NCI-H510A (cell line): Measurements from ENCODE around the gene TMEM123.

Source experiments
- DNase-seq: peaks from one replicate; lab custom pipeline; 2025; lab: John Stamatoyannopoulos, UW

Gene TMEM123

DNA sequence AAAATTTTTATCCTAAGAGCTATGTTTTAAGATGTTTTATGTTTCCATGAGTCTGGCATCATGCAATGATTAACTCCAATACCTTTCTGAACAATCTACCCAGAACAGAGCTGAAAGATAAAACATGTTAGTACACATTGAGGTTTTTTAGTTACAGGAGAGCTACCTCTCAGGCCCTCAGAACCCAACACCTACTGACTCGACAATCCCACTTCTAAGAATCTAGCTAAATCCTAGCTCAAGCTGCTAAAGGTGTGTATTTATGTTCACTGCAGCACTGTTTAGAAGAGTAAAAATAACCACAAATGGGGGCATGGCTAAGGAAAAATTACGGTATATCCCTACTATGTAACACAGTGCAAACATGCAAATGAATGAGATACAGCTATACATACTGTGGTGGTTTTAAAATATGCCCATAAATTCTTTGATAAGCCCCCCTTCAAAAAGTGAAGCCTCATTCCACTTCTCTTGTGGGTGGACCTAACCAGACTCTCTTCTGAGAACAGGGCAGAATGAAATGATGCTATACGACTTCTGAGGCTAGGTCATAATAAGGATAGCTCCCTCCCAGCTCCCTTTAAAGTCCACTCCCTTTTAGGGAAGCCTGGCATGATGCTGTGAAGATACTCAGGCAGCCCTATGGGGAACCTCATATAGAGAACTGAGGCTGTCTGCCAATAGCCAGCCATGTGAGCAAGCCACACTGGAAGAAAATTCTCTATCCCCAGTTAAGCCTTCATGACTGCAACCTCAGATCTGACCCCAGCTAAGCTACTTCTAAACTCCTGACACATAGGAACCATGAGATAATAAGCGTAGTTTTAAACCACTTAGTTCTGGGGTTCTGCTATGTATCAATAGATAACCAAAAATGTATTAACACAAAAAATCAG is 29.5 kb downstream of the TMEM123 start:
- DNase-seq, result no peak

DNA sequence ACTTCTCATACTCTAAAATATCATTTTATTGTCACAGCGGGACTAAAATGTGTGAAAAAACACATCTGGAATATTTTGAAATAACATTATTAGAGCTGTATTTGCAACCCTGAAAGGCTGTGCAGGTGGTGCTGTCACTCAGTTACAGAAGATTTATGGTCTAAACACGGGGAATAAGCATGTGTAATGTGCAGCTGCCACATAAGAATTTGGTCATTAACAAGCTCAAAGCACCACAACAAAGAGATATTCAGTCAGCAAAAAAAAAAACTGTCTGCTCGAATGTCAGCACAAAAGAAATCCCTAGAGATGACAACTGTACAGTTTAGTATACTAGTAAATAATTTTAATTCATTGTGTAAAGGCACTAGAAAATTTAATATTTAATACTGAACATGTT is 31.3 kb downstream of the TMEM123 start:
- peak; percentile 35 for DNase-seq

DNA sequence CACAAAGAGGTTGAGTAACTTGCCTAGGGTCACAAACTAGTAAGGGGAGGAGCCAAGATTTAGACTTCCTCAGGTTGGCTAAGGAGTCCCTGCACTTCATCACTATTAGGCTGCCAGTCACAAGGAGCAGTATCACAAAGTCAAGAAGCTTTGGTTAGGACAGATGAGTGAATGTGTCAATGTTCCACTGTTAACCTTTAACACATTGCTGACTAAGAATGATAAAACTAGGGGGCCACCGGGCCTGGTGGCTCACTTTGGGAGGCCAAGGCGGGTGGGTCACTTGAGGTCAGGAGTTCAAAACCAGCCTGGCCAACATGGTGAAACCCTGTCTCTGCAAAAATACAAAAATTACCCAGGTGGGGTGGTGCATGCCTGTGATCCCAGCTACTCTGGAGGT is 32.0 kb downstream of the TMEM123 start:
- no peak for DNase-seq

DNA sequence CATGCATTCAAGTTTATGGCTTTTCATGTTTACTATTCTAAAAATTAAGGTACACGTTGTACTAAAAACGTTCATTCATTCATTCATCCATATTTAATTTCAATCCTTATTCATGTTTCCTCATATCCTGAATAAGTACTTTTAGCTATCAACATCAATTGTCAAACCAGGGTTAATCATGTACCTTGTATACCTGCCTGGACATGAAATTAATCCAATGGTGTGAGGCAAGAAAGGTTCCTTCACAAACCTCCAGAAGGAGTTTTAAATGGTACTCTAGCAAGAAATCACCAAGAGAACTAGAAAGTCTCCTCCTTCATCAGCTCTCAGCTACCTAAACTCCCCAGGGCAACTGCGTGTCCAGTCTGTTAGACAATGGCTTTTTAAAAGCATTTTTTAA is 33.4 kb downstream of the TMEM123 start:
- no peak for DNase-seq

DNA sequence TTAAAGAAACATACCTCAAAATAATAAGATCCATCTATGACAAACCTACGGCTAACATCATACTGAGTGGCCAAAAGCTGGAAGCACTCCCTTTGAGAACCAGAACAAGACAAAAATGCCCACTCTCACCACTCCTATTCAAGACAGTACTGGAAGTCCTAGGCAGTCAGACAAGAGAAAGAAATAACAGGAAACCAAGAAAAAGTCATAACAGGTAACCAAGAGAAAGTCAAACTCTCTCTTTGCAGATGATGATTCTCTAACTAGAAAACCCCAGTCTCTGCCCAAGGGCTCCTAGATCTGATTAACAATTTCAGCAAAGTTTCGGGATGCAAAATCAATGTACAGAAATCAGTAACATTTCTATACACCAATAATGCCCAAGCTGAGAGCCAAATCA is 35.6 kb downstream of the TMEM123 start:
- DNase-seq, result no peak

DNA sequence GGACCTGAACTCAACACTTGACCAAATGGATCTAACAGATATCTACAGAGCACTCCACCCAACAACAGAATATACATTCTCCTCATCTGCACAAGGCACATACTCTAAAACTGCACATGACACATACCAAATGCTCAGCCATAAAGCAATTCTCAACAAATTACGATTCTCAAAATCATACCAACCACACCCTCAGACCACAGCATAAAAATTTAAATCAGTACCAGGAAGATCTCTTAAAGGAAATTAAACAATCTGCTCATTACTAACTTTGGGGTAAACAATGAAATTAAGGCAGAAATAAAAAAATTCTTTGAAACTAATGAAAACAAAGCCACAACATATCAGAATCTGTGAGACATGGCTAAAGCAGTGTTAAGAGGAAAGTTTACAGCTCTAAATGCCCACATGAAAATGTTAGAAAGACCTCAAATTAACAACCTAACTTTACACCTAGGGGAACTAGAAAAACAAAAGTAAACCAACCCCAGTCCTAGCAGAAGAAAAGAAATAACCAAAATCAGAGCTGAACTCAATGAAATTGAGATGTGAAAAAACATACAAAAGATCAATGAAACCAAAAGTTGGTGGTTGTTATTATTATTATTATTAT is 37.2 kb downstream of the TMEM123 start:
- DNase-seq, result no peak

DNA sequence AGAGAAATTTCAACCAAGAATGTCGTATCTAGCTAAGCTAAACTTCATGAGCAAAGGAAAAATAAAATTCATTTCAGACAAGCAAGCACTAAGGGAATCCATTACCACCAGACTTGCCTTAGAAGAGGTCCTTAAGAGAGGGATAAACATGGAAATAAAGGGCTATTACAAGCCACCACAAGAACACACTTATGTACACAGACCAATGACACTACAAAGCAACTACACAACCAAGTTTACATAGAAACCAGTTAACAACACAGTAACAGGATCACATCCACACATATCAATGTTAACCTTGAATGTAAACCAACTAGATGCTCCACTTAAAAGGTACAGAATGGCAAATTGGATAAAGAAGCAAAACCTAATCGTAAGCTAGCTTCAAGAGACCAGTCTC is 38.0 kb downstream of the TMEM123 start:
- DNase-seq, result peak; percentile 17

DNA sequence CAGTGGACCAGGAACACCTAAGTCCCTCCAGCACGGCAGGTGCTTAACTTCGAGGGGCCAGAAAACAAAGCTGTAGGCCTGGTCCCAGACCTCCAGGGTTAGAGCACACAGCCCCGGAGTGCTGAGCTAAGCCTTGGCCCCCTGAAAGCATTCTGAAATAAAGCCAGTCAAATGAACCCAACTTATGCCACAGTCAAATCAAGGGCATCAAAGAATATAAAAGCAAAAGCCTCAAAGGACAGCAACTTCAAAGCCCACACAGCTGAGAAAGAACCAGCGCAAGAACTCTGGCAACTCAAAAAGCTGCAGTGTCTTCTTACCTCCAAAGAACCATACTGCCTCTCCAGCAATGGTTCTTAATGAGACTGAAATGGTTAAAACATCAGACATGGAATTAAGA is 39.1 kb downstream of the TMEM123 start:
- DNase-seq, result no peak

DNA sequence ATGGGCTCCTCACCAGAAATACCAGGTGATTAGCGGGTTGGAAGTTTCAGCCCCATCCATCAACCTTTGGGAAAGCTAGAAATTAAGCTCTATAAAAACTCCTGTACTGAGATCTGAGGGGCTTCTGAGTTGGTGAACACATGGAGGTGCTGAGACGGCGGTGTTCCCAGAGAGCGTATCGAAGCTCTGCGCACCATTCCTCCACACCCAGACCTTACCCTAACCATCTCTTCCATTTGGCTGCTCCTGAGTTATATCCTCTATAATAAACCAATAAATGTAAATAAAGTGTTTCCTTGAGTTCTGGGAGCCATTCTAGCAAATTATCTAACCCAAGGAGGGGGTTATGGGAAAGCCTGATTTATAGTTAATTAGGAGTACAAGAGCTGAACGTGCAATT is 41.4 kb downstream of the TMEM123 start:
- no peak for DNase-seq

DNA sequence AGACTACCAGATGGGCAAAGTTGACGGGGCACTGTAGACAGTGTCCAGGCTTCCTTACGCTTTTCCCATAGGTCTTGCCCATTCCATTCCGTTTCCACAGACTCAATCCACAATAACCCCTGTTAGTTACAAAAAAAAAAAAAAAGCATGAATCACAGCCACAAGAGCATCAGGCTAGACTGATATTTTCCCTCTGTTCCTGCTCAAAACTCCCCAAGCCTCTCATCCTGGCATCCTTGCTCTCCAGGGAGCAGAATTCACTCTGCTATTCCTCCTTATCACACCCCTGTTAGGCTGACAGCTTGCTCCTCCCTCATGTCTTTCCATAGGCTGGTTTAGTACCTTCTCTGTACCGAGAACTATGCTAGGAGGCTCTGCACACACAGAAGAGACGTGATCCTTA is 42.2 kb downstream of the TMEM123 start:
- DNase-seq, result no peak

DNA sequence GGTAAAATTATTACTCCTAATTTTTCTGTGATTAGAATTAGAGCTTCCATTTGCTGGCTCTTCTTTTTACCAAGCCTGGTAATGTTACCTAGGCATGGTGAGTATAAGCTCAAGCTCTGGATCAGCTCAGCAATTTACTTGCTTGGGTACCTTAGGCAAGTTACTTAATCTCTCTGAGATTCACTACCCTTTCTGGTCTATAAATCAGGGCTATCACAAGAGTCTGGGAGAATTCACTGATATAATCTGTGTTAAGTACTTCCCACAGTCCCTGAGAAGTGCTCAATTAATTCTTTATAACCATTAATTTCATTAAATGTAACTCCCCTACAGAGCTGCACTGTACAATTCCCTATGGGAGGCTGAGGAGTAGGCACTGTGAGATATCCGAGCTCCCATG is 44.2 kb downstream of the TMEM123 start:
- DNase-seq, result no peak

DNA sequence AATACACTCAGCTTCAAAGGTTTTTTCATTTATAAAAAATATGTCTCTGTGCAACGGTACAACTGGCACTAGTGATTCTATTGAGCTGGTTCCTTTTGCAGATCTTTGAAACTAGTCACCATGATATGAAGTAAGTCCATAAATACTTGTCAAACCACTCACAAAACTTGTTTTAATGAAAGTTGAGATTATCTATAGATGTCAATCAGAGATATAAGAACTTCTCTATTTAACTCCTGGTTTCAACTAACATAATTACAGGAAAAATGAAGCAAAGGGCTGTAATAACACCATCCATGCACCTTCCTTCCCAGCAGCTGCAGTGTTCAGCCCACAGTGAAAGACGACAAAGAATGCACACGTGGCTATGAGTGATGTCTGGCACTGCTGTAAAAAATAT is 44.7 kb downstream of the TMEM123 start:
- no peak for DNase-seq

DNA sequence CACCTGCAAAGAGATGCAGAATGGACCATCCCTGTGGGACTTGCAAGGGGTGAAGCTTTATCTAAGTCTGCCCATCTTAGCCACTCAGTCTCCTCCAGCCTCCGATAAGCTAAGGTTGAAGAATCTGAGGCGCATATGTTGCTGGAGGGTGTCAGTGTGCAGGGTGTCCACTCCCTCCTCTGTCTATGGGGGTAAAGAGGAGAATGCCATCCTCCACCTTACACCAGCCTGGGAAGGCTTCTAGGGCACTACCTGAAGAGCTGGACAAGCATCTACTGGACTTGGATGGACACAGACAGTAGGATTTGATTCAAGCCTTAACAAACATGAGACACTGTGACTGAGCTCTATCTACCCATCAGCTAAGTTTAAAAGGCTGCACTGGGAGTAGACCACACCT is 46.5 kb downstream of the TMEM123 start:
- no peak for DNase-seq

DNA sequence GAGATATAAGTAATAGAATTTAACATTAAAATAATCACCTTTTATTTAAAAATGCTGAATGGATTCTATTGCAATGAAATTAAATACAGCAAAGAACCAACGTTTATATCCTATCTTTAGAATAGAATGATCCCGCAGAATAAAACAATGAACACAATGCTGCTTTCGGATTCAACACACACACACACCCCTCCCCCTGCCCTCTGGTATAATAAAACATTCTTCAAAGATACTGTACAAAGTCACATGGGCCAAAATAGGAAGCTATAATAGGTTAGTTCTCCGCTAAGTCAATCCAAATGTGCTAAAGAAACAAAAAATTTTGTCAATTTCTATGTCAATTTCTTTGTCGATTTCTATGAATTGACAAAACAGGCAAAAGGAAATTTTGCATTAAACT is 47.1 kb downstream of the TMEM123 start:
- no peak for DNase-seq

DNA sequence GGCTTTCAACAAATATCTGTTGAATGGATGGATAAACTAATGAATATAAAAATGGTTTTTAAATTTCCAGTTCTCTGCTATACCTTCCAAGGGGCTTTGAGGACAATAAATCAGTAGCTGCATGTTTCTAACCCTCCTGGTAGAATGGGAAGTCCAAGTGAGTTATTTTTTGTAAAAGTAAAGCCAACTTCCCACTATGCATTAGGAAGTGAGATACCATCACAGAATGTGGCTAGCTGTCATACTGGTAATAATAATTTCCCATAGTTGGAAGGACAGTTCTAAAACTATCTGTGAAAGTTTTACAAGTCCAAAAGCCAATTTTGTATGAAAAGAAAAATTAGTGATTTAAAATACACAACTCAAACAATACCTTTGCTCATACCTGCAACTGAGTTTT is 50.0 kb downstream of the TMEM123 start:
- no peak for DNase-seq

DNA sequence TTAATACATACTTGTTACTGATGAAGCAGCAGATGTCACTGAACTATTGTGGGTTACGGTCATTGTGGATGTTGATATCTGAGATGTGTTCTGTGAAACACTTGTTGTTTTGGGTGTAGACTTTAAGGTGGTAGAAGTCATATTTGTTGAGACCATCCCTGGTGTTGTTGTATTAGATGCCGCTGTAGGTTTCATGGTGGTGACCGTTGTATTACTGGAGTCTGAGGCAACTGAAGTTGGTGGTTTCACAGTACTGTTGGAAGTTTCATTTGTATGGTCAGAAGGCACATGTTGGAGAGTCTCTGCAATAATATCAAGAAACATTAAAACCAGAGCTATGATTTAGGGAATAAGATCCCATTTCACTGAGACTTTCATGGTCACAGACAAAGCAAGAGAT is 50.7 kb downstream of the TMEM123 start:
- no peak for DNase-seq

DNA sequence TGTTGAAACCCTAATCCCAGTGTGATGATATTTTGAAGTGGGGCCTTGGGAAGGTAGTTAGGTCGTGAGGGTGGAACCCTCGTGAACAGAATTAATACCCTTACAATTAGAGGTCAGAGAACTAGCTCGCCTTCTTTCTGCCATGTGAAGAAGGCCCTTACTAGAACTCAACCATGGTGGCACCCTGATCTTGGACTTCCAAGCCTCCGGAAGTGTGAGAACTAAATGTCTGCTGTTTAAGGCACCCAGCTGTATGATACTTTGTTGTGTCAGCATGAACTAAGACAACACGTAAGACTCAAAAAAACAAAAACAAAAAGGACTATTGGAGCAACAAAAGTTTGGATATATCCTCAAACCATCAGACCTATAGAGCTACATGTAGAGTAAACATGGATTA is 52.0 kb downstream of the TMEM123 start:
- DNase-seq, result no peak

DNA sequence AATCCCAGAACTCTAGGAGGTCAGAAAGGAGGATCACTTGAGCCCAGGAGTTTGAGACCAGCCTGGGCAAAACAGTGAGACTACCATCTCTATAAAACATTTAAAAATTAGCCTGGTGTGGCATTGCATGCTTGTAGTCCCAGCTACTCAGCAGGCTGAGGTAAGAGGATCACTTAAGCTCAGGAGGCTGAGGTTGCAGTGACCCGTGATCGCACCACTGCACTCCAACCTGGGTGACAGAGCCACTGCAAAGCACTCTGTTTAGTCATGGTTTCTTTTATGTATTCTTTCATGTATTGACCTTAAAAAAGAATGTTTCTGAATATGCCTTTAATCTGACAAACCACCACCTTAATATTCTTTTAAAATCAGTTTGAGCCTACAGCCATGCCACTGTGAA is 53.4 kb downstream of the TMEM123 start:
- no peak for DNase-seq

DNA sequence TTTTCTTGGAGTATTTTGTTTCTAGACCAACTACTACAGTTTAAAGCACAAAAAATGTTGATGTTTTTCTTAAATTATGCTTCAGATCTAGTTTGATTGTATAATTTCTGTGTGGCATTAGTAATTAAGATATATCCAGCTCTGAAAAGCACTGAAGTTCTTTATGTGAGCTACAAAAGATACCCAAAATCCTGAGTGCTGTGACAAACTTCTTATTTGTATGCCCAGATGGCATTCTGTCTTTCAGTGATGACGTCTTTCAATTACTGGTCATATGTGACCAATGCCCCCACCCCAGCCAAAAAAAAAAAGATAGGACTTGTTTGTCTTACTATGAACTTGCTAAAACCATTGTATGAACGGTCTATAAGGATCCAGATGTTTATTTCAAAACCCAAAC is 54.3 kb downstream of the TMEM123 start:
- DNase-seq, result no peak

DNA sequence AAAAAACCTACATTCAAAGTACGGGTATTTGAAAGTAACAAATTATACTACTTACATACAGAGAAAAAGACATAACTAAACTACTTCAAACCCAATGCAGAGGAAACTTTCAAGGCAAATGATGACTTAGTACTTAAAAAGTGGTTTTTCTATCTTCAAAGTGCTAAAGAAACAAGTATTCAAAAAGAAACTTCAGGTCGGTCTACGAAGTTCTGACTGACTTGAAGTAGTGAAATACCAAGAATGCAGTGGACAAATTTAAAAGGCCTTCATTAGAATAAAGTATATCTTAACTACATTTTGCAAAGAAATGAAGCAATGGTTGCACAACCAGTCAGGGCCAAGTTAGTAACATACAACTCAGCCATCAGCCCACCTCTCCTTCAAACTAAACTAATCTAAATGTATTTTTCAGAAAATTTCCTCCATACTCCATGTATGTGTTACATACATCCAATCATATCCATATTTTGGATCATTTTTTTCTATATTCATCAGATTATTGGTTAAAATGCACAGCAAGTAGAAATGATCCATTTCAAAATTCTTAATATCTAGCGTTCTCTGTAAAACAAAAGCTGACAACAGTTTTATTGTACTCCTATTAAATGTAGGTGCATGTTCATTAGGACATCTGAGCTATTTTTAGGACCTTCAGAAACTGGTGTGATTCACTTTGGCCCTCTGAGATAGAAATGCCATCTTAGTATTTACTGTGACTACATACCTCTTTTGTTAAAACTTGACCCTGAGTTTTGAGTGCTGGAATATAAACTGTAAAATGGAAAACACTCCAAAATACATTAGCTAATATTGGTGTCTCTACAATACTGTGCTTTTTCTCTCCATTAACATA is 55.6 kb downstream of the TMEM123 start:
- DNase-seq, result no peak

DNA sequence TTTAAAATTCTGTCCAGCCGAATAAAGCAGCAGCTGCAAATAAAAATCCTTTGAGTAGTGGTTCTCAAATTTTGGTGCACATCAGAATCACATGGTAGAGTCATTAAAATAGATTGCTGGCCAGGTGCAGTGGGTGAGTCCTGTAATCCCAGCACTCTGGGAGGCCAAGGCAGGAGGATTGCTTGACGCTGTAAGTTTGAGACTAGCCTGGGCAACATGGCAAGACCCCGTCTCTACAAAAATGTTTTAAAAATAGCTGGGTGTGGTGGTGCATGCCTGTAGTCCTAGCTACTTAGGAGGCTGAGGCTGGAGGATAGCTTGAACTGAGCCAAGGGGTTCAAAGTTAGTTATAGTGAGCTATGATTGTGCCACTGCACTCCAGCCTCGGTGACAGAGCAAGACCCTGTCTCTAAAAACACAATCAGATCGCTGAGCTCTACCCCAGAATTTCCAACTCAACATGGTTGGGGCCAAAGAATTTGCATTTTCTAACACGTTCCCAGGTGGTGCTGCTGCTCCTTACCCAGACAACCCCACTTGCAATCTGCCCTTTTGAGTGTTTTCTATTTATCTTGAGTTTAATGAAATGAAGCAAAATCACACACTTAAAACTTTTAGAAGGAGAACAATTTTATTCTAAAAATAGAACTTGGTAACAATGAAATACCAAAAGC is 56.7 kb downstream of the TMEM123 start:
- DNase-seq, result no peak

DNA sequence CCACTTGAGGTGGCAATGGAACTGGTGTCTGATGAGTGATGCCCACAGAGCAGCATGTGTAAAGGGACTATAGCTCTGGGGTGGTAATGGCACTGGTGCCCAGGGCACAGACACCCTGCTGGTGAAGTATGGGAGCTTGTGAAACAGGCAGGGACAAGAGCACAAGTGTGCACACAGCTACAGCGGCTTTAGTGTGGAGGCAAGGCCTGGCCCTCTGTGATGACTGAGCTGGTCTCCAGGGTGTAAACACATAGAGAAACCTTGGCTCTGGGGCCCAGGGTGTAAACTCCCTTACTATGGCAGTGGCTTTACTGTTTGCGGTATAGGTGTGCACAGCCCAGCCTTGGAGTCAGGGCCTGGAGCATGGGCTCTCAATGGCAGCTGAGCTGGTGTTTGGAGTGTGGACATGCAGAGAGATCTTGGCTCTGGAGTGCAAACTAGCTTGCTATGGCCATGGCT is 59.3 kb downstream of the TMEM123 start:
- no peak for DNase-seq
